NCI-H524 treated with DMSO at 0.1 percent for 48 hours (cell line): ENCODE measurements around the gene AIP.
"Not testable (repeated sequence)": the region's sequence is repeated elsewhere in the genome, so short reads cannot be mapped to it uniquely, and the experiment has no call there.

Source experiments
- DNase-seq: peaks from one replicate; lab custom pipeline; 2025; lab: John Stamatoyannopoulos, UW

AIP gene

DNA sequence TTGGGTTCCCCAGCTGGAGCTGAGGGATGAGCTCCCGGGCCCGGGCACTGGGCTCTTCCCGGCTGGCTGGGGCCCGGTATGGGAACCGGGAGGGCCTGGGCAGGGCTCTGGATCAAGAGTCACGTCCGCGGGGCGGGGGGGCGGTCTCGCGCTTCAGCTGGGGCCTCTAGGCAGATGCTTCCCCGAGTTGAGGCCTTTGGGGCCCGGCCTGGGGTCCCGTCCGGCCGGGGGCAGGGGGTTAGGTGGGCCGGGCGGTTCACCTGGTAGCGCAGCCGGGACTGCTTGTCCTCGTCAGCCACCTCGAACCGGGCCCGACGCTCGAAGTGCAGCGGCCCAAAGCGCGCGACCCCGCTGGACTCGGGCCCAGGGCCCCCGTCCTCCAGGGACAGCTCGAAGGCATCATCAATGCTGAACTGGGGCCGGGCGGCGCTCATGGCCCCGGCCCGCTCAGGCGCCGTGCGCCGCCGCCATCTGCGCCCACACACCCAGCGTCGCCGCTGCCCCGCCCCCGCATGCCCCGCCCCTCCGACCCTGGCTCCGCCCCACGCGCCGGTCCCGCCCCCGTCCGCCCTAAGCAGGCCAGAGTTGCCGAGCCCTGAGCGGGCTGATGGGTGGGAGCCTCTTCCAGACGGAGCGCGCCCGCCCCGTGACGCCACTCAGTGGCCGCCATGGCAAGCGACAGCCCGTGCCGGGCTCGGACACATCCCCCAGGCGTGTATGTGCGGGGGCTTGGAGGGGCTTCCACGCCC, 13.9 kb upstream of the AIP start, which contains the start of gene TMEM134:
Gene TMEM134, minus strand, starts transcription at position 493 of the 749 bp plus-strand sequence. Its CDS starts 59 bp downstream, at position 434.
- no peak for DNase-seq

DNA sequence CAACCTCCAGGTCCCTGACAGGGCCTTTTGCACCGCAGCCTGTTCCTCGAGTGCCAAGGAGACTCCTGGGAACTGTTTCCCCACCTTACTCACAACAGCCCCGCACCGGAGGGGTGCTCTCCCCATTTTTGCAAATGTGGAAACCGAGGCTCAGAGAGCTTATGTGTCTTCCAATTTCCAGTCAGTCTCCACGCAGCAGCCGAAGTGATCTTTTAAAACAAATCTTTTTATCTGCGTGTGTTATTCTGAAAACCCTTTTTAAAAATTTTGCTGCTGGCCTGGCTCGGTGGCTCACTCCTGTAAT, 13.4 kb upstream of the AIP start:
- DNase-seq = no peak

DNA sequence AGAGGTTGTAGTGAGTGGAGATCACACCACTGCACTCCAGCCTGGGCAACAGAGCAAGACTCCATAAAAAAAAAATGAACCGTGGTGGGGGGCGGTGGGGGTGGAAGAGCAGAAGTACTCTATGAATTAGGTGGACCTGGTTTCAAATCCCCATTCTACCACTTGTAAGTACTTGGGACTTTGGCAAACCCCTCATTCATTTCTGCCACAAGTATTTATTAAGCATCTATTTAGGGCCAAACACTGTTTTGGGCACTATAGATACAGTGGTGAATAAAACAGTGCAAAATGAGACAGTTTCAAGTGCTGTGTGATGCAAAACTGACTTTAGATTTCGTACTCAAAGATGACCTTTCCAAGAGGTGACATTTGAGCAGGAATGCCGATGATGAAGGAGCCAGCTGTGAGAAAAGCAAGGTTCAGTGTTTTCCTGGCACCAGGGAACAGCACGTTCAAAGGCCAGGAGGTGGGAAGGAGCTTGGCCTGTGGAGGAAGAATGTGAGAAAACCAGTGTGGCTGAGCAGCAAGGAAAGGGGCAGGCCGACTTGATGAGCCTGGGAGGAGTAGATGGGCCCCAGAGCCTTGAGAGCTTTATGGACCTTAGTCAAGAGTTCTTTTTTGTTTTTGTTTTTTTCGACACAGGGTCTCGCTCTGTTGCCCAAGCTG, 12.4 kb upstream of the AIP start:
- no peak for DNase-seq

DNA sequence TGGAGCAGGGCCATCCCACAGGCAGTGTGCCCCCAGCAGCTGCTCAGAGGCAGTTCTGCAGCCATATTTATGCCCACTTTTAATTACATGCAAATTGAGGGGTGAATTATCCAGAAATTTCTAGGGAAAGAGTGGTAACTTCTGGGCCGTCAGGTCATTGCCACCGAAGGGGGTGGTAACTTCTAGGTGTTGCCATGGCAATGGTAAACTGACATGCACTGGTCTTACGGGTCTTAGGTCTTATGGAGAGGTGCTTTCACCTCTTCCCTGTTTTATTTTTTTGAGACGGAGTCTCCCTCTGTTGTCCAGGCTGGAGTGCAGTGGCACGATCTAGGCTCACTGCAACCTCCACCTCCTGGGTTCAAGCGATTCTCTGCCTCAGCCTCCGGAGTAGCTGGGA, 9.9 kb upstream of the AIP start:
- DNase-seq = no peak

DNA sequence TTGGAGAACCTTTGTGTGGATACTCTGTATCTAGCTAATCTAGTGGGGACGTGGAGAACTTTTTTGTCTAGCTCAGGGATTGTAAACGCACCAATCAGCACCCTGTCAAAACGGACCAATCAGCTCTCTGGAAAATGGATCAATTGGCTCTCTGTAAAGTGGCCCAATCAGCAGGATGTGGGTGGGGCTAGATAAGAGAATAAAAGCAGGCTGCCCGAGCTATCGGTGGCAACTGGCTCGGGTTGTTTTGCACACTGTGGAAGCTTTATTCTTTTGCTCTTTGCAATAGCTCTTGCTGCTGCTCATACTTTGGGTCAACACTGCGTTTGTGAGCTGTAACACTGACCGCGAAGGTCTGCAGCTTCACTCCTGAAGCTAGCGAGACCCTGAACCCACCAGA, 6.1 kb upstream of the AIP start:
- not testable (repeated sequence) for DNase-seq

DNA sequence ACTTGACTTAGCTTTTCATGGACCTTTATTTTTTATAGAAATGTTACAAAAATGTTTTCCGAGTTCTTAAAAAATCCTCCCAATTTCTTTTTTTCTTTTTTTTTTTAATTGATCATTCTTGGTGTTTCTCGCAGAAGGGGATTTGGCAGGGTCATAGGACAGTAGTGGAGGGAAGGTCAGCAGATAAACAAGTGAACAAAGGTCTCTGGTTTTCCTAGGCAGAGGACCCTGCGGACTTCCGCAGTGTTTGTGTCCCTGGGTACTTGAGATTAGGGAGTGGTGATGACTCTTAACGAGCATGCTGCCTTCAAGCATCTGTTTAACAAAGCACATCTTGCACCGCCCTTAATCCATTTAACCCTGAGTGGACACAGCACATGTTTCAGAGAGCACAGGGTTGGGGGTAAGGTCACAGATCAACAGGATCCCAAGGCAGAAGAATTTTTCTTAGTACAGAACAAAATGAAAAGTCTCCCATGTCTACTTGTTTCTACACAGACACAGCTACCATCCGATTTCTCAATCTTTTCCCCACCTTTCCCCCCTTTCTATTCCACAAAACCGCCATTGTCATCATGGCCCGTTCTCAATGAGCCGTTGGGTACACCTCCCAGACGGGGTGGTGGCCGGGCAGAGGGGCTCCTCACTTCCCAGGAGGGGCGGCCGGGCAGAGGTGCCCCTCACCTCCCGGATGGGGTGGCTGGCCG, 5.3 kb upstream of the AIP start:
- not testable (repeated sequence) for DNase-seq

DNA sequence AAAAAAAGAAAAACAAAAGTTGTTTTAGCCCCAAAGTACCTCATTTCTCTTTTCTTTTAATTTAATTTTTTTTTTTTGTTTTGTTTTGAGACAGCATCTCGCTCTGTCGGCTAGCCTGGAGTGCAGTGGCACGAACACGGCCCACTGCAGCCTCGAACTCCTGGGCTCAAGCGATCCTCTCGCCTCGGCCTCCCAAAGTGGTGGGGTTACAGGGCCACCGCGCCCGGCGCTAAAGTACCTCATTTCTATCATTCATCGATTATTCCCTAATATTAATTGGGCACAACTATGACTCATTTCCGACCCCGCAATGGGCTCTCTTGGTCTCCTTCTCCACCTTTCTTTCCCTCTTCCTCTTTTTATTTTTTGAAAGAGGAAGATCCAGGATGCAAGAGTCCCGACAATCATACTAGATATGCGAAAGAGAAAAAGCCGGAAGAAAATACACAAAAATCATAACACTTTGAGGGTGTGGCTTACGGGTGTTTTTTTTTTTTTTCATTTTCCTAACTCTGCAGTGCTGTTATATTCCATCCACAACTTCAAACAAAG, 475 bp upstream of the AIP start:
- no peak for DNase-seq

DNA sequence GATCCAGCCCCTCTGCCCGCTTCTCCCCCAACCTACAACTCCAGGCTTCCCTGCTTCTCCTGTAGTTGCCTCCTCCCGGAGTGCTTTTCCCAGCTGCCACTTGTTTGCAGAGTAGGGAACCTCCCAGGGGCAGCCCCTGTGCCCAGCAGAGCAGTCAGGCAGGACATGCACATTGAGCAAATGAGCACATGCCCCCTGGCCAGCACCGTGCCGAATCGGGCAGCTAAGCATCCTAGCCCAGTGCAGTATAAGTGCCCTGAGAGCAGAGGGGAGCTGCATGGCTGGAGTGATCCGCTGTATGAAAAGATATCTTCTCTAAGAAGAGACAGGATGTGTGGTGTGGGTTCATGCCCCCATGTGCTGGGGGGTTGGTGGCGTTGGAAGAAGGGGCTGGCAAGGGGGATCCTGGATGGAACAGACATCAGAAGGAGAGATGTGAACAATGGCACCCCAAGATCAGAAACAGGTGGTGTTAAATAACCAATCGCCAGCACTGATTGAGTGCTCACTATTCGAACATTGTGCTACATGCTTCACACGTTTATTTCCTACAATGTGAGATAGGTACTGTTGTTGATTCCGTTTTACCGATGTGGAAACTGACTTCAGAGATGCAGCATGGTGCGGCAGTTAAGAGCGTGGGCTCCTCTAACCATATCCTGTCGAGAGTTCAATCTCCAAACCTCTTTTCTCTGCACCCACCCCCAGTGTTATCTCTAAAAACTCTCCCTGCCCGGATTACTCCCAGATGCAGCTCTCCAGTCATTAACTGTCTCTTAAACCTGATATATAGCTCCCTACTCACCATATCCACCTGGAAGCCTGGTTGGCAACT, 1.2 kb downstream of the AIP start:
- no peak for DNase-seq

DNA sequence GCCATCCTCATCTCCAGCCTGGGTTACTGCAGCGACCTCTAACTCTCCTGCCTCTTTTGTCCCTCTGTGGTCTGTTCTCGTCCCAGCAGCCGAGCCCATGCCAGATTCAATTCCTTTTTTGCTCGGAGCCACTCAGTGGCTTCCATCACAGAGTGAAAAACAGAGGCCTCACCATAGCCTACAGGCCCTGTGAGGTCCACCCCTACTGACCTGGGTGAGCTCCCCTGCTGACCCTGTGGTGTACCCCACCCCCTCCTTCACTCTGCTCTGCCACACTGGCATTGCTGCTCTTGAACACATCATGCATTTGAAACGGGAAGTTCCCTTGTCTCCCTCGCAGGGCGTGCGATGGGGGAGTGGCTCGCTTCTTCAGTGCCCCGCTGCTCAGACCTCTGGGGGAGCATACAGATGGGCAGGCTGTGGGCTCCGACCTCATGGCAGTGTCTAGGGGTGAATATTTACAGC, 2.1 kb downstream of the AIP start:
- DNase-seq = no peak

DNA sequence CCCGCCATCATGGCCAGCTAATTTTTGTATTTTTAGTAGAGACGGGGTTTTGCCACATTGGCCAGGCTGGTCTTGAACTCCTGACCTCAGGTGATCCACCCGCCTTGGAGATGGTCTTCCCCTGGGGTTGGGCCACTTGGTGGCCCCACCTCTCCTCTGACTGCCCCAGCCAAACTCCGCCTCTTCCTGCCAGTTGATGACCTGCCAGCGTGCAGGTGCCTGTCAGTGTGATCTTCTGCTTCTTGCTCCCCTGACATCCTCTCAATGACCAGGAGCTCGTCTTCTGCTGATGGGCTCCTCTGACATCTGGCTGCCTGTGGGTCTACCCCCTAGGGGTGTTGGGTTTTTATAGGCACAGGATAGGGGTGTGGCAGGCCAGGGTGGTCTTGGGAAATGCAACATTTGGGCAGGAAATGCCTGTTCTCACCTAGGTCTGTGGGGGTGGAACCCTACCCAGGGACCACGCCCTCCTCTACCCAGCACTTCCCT, 3.1 kb downstream of the AIP start:
- DNase-seq = not testable (repeated sequence)

DNA sequence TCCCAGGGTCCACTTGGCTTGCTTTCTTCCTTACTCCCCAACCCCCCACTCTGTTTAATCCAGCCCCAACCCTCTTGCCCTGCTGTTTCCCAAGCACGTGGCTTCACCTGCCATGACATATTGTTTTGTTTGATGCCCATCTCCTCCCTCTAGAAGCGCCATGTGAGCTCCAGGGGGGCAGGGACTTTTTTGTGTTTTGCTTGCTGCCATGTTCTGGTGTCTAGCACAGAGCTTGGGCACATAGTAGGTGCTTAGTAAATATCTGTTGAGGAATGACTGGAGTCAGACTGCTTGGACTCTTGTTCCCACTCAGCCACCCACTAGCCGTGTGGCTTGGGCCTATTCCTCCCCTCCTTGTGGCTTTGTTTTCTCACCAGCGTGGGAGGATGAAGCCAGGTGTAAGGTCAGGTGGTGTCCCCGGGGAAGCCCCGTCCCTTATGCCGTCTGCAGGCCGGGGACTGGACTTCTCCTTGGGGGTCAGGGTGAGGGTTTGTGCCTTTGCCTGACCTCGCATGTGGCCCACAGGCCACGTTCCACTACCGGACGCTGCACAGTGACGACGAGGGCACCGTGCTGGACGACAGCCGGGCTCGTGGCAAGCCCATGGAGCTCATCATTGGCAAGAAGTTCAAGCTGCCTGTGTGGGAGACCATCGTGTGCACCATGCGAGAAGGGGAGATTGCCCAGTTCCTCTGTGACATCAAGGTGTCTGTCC, 3.8 kb downstream of the AIP start:
- no peak for DNase-seq

DNA sequence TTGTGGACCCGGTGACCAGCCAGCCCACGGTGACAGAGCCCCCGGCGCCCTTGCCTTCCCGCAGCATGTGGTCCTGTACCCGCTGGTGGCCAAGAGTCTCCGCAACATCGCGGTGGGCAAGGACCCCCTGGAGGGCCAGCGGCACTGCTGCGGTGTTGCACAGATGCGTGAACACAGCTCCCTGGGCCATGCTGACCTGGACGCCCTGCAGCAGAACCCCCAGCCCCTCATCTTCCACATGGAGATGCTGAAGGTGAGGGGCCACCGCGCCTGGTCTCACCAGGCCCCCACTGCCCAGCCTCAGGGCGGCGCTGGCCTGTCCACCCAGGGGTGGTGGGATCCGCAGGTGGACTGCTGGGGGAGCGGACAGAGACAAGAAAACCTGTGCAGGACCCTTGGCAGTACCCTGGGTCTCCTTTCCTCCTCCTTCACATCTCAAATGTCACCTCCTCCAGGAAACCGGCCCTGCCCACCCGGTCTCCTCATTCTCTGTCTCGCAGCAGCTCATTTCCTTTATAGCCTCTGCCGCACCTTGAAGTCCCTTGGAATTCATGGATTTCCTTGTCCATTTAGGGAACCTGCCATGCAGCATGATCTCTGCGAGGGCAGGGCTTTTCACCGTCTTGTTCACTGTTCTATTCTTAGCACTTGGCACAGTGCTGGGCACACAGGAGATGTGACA, 6.5 kb downstream of the AIP start:
- DNase-seq = no peak

DNA sequence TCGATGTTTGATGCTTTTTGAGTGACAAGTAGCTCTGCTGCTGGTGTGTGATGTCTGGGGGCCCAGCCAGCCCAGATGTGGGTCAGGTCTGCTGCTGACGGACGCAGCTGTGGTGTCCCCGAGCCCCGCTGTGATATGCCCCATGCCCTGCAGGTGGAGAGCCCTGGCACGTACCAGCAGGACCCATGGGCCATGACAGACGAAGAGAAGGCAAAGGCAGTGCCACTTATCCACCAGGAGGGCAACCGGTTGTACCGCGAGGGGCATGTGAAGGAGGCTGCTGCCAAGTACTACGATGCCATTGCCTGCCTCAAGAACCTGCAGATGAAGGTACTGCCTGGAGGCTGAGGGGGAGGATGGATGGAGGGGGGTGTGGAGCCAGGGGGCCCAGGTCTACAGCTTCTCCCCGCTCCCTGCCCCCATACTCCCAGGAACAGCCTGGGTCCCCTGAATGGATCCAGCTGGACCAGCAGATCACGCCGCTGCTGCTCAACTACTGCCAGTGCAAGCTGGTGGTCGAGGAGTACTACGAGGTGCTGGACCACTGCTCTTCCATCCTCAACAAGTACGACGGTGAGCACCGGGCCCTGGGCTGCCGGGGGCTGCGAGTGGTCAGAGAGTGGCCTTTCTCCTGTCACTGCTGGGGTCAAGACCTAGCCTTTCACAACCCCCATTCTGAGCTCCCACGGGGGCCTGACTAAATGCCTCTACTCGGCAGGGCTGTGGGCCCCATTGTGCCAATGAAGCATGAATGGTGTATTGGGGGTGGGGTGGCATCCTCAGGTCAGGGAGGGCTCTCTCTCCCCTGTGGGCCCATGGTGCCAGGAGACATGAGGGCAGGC, 7.3 kb downstream of the AIP start:
- no peak for DNase-seq

DNA sequence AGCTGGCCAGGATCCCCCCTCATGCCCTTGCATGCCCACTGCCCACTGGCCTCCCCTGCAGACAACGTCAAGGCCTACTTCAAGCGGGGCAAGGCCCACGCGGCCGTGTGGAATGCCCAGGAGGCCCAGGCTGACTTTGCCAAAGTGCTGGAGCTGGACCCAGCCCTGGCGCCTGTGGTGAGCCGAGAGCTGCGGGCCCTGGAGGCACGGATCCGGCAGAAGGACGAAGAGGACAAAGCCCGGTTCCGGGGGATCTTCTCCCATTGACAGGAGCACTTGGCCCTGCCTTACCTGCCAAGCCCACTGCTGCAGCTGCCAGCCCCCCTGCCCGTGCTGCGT, 7.9 kb downstream of the AIP start:
- no peak for DNase-seq

DNA sequence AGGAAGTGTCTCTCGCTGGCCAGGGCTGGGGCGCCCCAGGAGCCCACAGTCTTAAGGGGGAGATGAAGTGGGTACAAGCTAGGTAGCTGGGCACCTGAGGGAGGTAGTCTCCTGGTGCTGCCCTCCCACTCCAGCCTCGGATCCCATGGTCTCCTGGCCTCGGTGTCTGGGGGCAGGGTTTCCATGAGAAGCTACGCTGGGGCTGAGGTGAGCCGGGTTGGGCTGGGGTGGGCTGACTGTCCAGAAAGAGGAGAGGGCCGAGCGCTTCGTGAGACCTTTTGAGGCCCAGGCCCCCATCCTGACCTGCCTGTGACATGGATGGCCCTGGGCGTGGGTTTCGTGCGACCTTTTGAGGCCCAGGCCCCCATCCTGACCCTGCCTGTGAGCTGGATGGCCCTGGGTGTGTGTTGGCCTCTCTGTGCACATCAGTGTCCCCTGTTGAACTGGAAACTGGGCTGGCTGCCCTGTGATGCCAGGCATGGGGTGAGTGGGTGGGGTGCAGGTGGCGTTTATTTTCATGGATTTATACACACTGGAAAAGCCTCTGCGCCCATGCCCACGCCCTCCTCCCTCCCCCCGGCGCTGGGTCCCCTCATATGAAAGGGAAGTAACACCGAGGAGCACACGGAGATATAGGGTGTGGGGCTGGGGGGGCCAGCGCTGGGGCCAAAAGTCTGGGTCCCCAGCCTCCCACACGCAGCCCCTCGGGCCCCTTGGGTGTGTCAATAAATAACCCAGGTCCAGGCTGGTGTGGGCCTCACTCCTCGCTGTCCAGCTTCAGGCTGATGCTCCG, 8.6 kb downstream of the AIP start:
- DNase-seq = no peak

DNA sequence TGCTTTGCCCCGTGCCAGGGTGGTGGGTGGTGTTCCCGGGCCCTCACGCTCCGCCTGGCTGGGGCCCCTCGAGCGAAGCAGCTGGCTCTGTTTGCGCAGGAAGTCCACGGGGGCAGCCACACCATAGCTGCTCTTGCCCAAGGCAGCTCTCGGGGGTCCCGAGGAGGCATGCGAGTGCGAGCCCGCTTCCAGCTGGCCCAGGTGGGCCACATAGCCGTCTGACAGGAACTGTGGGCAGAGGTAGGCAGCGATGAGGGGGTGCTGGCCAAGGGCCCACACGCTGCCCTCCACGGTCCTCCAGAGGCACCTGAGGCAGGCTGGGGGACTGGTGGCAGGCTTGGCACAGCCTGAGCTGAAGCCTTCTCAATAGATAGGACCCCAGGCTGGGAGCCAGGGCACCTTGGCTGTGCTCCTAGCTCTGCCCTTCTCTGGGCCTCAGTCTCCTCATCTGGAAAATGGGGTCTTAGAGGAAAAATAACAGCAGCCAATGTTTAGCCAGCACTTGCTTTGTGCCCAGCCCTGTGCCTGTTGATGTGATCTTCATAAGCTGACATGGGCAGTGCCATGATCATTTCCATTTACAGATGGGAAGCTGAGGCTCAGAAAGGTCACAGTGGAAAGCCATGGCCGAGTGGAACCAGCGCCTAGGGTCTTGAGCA, 9.4 kb downstream of the AIP start:
- DNase-seq = no peak

DNA sequence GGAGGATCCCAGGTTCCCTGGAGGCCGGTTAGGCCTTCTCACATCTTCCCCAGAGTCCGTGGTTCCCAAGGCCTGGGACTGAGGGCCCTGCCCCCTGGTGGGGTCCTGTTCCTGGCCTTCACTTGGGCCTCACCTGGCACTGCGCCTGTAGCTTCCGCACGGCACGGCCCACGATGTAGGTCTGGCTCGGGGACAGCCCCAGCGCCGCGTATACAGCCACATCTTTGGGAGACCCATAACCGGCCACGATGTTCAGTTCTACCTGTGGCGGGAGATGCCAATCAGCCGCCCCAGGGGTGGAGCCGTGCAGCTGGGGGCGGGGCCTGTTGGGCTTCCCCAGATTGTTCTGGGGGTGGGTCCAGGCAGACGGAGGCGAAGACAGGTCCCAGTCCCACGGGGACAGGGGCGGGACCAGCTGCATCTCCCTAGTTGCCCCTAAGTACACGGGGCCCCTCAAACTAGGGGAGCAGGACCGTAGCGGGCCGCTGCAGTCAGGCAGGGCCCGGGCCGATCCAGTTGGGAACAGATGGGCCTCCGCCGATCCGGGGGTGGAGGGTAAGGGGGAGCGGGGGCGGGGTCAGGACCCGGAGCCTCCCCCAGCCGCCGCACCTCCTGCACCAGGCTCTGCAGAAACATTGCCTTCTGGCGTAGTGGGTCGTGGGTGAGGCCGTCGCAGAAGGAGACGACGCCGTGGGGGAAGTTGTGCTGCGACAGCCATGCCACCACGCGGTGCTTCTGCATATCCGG, 10.1 kb downstream of the AIP start:
- no peak for DNase-seq
